ENCODE measurements around the gene CERS6. TPM values are rescaled to one million over a fixed set of nuclear protein-coding genes. Genes with fewer than 3 reads are reported as not detected.

The CERS6 gene
- total RNA-seq, 4 donors from 2014 or later: 25.9 to 57.2 (median 35.8) TPM

DNA sequence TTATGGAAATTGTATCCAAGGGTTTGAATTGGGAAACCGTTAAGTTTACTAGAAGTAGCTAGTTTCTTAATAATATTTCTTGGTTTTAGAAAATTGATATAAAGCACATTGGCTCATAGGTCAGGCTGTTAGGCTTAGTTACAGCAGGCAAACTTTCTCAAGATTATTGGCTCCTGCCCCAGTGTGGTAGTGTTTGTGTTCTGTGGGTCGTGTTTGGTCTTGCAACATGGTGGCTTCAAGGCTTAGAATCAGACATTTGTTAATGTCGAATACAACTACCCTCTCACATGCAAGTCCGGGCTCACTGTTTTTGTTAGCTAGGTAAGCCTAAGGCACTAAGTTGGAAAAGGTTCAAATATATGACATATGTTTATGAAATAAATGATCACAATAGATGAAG lies 19.6 kb downstream of the CERS6 start:
- no peak for DNase-seq (ENCODE audit: low spot score)
- TF ChIP-seq, protein P1, sequence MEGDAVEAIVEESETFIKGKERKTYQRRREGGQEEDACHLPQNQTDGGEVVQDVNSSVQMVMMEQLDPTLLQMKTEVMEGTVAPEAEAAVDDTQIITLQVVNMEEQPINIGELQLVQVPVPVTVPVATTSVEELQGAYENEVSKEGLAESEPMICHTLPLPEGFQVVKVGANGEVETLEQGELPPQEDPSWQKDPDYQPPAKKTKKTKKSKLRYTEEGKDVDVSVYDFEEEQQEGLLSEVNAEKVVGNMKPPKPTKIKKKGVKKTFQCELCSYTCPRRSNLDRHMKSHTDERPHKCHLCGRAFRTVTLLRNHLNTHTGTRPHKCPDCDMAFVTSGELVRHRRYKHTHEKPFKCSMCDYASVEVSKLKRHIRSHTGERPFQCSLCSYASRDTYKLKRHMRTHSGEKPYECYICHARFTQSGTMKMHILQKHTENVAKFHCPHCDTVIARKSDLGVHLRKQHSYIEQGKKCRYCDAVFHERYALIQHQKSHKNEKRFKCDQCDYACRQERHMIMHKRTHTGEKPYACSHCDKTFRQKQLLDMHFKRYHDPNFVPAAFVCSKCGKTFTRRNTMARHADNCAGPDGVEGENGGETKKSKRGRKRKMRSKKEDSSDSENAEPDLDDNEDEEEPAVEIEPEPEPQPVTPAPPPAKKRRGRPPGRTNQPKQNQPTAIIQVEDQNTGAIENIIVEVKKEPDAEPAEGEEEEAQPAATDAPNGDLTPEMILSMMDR (IDR thresholded peaks at IDR 0.05): no peak
- ATAC-seq (ENCODE audit: low FRiP score): no peak

GRCh38 chr2:168478206-168478605 lies 22.1 kb downstream of the CERS6 start:
- ATAC-seq (ENCODE audit: low FRiP score) (no peak), DNase-seq (ENCODE audit: low spot score) (no peak)
- TF ChIP-seq, protein P1 (IDR thresholded peaks at IDR 0.05): no peak

DNA sequence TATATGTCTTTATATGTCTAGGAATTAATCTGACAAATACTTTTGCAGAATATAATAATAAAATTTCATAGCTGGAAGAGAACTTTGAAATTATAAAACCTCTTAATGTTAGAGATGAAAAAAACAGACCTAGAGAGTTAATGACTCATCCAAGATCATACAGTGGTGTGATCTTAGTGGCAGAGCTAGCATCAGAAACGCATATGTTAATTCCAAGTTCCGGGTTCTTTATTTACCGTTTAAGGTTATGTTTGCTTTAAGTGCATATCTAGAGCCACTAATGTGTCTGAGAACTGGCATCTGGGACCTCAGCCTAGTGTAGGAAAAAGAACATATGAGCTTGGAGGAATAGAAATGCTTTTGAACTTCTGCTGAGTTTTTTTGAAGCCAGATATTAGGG lies 24.3 kb downstream of the CERS6 start:
- TF ChIP-seq, protein P1 (IDR thresholded peaks at IDR 0.05): no peak
- DNase-seq (ENCODE audit: low spot score): no peak
- ATAC-seq (ENCODE audit: low FRiP score): no peak

GRCh38 chr2:168480825-168481585 lies 24.9 kb downstream of the CERS6 start:
- TF ChIP-seq, protein P1 (IDR thresholded peaks at IDR 0.05): no peak
- ATAC-seq (ENCODE audit: low FRiP score) (no peak), DNase-seq (ENCODE audit: low spot score) (no peak)

GRCh38 chr2:168482269-168482668 lies 26.2 kb downstream of the CERS6 start:
- TF ChIP-seq, protein P1 (IDR thresholded peaks at IDR 0.05): no peak
- no peak for ATAC-seq (ENCODE audit: low FRiP score)
- DNase-seq (ENCODE audit: low spot score): no peak

DNA sequence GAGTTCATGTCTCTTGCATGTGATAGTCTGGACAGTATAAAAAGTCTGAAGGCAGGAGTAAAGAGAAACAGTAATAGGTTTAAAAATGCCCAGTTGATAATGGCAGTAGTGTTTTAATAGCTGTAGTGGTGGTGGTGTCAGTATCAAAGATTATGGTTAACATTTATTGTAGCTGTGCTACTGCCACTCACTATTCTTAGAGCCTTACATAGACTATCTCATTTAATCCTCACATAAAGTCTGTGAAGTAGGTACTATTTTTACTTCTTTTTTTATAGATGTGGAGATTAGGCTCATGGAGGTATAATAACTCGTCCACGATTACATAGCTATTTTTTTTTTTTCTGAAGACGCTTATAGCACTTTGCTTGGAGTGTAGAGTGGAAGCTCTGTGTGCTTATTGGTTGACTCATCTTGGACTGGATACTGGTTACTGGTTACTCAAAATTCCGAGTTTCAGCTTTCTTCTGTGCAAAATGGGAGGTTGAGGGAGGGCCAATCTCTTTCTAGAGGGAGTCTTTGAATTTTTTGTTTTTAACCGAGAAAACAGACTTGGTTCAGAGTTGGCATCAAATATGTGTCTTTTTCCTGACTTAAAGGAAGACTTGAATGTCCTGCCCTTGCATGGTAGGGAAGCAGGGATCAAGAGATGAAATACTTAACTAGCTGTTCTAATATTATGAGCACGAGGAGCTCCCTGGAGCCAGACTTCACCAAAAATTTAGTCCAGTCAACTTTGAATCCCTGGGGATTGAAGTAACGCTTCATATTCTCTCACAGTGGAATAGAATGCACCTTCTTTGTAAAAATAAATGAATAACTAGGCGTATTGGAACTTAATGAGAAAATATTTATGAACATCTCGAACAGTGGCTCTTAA lies 27.1 kb downstream of the CERS6 start:
- ATAC-seq (ENCODE audit: low FRiP score) (no peak), DNase-seq (ENCODE audit: low spot score) (no peak)
- TF ChIP-seq, protein P1 (IDR thresholded peaks at IDR 0.05): no peak
